NCI-H2227 (cell line): ENCODE data around the gene DHX16.
A peak's percentile ranks its signal among the peaks of the same experiment; 100 is the strongest.
"Not testable (repeated sequence)": the region's sequence is repeated elsewhere in the genome, so short reads cannot be mapped to it uniquely, and the experiment has no call there.

Source experiments
- DNase-seq: peaks from one replicate; lab custom pipeline; 2025; ENCODE audit not compliant: unreplicated experiment; lab: John Stamatoyannopoulos, UW

The DHX16 gene

DNA sequence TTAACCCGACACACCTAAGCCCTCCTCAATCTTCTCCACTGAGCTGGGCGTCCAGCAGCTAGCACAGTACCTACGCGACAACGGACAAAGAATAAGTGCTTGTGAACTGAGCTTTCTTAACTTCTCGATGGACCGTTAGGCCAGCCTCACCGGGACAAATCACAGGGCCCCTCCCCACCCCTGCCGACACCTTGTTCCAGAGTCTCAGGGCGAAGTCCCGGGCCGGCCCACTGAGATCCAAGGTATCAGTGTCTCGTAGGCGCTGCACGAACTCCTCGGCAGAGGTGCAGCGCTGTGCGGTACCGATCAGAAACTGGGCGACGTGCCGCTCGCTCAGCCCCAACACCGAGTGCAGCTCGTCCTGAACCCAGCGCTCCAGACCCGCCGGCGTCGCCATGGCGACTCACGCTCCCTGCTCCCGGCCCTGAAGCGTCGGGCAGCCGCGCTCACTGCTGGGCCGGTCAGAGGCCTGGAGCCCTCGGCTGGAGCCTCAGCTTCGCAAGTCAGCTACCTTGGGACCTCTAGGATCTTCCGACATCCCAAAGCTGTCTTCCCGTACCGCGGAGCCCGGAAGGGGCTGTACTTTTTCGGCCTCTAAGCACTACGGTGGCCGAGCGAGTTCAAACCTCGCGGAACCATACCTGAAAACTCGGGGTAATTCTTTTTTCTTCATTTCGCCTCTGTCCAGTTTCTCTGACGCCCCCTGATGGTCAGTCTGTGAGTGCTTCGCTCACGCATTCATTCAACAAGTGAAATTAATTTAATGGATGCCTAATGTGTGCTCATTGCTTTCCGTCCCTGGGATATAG lies at the start of gene DHX16:
DHX16 (minus strand) TSS at position 562 of the 809 bp plus-strand sequence; CDS start at position 397, 165 bp downstream.
- DNase-seq, result peak; percentile 98

GRCh38 chr6:30722025-30722279 lies 49.1 kb upstream of the DHX16 start:
- not testable (repeated sequence) for DNase-seq

DNA sequence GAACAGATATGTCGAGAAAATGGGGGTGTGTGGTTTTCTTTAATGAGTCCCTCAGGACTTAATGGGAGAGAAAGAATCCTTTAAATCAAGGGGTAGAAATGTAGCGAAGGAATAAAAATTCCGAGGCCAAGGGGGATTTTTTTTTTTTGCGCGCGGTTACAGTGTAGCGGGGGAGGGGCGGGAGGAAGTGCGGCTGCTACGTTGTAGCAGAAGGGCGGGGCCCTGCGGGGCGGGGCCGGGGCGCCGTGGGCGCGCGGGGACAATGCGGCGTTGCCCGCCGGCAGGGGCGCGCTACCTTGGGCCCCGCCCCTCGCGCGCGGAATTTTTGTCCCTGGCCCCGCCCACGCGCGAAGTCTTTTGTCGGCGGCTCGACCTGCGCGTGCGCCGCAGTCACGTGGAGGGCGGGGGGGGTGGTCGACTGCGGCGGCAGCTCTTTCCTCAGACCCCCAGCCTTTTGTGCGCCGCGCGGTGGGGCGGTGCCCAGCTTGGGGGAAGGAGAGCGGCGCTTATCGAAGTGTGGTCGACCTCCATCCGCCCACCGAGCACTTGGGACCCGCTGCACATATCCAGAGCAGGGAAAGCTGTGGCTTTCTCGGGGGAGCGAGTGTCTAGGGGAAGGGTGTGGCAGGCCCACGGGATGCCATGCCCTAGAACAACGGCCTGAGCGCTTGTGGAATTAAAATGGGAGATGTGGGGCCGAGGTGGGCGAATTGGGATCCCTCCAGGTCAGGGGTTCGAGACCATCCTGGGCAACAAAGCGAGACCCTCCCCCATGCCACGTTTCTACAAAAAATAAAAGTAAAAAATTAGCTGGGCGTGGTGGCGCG lies 48.6 kb upstream of the DHX16 start:
- DNase-seq, result peak; percentile 97

DNA sequence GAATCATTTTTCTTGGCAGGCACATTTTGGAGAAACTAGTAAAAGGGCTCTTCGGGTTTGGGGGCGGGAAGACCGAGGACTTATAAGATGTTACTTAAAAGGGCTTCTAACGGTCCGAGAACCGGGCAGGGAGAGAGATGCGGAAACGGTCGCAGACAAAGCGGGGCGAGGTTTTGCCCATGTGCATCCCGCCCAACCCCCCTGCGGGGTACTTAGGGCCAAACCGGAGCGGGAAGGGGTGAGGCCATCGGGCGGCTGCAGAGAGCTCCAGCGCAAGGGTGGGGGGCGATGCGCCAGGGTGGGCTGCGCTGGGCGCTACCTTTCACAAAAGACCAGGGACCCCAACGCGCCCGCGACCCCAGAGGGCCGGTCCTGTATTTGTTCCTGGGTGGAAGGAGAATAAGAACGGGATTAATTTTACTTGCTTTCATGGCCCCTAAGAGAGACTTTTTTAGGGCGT lies 48.0 kb upstream of the DHX16 start:
- peak; percentile 90 for DNase-seq

DNA sequence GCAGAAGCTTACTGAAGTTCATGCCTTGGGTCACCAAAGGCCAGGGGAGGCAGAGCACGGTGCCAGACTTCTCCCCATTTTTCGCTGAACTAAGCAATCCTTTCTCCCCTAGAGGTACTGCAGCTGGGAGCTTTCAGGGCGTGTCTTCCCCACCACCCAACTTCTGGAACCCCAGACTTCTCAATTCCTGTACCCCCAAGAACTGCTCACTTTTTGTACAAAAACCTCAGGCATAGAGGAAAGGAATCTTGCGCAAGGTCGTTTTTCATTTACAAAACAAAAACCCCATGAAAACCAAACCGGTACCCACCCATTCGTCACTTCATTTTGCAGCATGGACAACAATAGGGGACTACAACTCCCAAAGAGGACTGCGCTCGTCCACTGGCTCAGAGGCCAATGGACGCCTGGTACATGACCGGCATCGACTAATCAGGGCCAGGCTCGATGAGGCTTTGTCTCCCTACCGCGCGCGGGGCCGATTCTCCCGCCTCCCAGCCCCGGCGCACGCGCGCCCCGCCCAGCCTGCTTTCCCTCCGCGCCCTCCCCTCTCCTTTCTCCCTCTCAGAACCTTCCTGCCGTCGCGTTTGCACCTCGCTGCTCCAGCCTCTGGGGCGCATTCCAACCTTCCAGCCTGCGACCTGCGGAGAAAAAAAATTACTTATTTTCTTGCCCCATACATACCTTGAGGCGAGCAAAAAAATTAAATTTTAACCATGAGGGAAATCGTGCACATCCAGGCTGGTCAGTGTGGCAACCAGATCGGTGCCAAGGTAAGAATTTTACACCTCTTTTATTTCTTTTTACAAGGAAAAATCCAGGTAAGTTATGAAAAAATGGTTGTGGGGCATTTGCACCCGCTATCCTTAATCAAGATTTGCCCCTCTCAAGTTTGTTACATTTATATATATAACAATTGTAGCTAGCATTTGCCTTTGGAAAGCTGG lies 47.3 kb upstream of the DHX16 start, which contains the start of gene TUBB:
TUBB (plus strand) TSS at position 562 of the 947 bp plus-strand sequence; CDS start at position 717, 155 bp downstream.
- DNase-seq, result peak; percentile 98

DNA sequence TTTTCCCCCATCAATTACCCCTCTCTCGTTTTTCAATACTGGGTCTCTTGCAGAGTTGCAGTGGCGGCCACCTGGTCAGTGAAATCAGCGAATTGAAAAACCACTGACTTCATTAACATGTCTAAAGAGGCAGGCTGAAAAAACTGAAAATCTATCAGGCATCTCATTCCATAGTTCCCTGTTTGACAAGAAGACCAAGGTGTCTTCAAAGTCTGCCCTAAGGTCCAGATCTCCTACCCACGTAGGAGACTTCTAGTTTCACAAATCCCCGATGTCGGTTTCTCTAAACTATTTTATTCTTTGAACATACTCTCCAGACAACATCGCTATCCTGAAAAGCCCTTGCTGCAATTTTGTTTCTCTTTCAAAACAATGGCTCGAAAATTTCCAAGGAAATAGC lies 46.5 kb upstream of the DHX16 start:
- DNase-seq, result peak; percentile 46

DNA sequence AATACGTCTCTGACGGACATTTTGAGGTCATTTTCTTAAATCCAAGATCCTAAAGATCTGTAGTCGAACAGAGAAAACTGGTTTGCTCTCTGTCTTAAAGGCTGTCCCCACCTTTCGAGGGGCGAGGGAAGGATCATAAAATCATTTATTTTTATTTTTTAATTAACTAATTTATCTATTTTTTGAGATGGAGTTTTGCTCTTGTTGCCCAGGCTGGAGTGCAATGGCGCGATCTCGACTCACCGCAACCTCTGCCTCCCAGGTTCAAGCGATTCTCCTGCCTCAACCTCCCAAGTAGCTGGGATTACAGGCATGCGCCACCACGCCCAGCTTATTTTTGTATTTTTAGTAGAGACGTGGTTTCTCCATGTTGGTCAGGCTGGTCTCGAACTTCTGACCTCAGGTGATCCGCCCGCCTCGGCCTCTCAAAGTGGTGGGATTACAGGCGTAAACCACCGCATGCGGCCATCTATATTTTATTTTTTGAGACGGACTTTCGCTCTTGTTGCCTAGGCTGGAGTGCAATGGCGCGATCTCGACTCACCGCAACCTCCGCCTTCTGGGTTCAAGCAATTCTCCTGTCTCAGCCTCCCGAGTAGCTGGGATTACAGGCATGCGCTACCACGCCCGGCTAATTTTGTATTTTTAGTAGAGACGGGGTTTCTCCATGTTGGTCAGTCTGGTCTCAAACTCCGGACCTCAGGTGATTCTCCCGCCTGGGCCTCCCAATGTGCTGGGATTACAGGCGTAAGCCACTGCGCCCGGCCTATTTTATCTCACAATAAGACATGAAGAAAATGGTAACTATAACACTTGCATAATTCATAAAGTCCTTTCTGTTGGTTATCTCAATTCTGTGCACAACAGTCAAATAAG lies 45.3 kb upstream of the DHX16 start:
- not testable (repeated sequence) for DNase-seq

DNA sequence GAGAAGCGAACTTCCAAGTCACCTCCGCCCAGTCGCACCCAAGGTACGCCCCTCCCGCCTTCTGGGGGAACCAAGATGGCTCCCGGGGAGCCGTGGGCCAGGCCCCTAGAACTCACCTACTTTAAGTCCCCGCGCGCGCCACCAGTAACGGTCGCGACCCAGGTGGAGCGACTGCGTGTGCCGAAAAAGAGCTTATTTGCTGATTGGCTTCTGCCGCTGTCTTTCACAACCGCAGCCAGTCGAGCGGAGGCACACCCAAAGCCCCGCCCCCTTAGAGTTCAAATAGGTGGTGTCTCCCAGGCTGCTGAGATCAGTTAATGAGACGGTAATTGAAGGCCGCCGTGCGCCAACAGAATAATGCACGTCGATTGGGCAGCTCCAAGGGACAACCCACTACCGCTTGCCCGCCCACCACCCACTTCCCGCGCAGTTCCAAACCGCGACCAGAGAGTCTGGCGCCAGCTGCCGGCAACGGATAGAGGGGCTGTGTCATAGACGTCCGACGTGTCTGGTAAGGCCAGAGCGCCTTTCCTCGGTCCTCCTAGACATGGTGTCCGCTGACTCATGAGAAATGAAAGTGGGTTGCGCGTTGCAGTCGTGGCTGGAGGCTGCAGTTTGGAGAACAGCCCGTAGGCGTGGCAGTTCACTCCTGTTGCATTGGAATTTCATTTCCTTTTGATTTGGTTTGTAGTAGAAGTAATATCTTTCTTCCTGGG lies 44.5 kb upstream of the DHX16 start, which contains the start of gene MDC1:
MDC1 (minus strand) TSS at position 153 of the 716 bp plus-strand sequence. CDS start 2,106 bp downstream, outside the sequence.
- peak; percentile 99 for DNase-seq

DNA sequence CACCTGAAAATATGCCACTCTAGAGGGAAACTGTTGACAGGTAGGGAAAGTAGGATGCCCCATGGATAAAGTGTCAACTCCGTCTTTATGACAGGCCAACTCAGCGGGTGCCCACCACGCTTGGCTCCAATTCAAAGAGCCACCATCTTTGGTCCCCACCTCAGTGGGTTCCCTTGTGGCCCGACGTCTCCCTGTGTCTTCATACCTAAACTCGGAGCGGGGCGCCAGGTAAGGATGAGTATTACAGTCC lies 44.0 kb upstream of the DHX16 start:
- no peak for DNase-seq

DNA sequence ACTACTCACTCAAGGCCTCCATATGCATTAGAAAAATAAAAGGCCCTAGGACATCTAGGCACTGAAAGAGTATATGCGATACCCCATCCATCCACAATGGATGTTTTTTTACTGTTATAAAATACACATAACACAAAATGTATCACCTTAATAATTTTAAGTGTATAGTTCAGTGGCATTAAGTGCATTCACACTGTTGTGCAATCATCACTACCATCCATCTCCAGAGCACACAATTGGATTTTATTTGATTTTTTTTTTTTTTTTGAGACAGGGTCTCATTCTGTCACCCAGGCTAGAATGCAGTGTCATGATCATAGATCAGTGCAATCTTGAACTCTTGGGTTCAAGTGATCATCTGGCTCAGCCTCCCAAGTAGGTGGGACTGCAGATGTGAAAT lies 41.5 kb upstream of the DHX16 start:
- no peak for DNase-seq

DNA sequence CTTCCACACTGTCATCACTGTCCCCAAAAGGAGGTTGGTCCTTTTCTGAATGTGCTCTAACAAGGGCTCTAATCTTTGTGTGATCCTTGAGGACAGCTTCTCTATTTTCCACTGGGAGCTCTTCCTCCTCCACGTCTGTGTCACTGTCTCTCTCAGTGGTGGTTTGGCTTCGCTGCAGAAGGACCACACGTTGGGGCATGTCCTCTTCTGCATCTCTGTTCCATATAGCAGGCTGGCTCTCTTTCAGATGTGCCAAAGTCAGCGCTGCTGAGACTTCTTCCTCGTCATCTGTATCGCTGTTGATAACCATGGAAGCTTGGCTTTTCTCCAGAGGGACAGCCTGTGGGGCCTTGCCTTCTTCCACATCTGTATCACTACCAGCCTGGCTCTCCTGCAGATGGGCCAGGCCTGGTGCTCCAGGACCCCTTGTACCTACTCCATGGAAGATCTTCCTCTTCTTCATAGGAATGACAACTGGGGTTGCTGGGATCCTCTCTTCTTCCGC lies 39.7 kb upstream of the DHX16 start:
- no peak for DNase-seq

DNA sequence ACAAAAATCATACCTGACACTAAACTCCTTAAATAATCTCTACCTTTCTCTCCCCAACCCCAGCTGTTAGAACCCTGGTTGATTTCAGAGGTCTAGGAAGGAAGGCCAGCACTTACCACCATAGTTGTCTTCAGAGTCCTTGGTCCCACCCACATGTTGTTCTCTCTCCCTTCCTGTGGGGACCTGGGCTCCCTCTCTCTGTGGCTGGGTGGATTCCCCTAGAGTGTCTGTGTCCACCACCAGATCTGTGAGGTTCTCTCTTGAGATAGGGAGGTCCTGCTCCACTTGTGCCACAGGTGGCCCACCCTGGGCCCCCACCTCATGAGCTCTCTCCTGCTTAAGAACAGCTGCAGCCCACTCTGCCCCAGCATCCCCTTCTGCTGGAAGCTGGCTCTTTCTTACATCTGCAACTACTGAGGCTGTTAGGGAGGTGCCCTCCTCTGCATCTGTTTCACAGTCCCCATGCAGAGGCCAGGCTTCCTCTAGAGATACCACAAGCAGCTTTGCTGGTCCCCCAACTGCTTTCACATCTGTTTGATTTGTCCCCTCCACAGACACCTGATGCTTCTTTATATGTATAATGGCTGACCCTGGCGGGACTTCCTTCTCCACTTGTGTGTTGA lies 39.1 kb upstream of the DHX16 start:
- DNase-seq, result no peak

DNA sequence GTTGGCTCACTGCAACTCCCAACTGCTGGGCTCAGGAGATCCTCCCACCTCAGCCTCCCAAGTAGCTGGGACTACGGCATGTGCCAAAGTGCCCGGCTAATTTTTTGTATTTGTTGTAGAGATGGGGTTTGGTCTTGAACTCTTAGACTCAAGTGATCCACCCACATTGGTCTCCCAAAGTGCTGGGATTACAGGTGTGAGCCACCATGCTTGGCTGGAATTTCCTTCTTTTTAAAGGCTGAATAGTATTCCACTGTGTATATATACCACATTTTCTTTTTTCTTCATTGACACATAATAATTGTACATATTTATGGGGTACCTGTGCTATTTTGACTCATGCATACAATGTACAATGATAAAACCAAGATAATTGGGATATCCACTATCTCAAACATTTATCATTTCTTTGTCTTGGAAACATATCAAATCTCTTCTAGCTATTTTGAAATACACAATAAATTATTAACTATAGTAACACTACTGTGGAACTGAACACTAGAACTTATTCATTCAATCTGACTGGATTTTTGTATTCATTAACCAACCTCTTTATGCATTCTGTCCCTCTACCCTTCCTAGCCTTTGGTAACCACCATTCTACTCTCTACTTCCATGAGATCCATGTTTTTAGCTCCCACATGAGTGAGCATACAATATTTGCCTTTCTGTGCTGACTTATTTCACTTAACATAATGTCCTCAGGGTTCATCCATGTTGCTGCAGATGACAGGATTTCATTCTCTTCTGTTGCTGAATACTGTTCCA lies 36.5 kb upstream of the DHX16 start:
- DNase-seq, result no peak

- peak; percentile 16 for DNase-seq
Observed at GRCh38 chr6:30707281-30707850, 34.6 kb upstream of the DHX16 start.

GRCh38 chr6:30705620-30706019 lies 32.8 kb upstream of the DHX16 start:
- no peak for DNase-seq

- DNase-seq, result no peak
Observed at GRCh38 chr6:30703821-30704220, 31.0 kb upstream of the DHX16 start.

DNA sequence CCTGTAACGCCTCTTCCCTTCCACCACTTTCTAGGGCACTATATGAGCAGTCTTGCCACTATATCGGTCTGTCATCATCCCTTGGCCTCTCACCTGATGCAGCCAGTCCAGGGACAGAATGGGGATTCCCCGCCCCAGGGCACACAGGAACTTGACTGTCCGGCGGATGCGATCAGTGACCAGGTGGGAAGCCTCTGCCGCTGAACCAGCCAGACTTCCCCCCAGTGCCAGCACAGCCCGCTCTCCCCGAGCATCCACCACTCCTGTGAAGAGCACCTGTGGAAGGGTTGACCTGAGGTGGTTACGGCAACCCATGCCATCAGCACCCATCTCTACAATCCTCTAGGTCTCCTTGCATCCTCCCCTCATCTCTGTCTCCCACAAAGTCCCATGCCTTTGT lies 30.2 kb upstream of the DHX16 start:
- DNase-seq, result no peak

DNA sequence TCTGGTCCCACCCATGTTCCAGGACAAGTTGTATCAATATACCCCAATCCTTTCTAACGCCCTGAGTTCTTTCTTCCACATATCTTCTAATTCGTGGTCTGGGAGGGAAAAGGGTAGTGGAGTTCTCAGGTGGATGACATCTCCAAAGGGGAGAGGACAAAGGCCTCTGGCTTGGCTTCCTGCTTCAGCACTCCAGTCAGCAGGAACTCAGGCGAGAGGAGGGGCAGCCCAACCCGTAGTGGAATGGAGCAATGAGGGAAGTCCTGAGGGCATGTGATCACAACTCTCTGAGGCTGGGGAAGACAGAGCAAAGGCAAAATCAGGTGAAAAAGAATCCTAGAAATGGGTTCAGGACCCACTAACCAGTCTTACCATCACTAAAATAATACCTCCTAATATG lies 27.5 kb upstream of the DHX16 start:
- no peak for DNase-seq
